ENCODE results near the gene NHSL1.

NHSL1 gene

DNA sequence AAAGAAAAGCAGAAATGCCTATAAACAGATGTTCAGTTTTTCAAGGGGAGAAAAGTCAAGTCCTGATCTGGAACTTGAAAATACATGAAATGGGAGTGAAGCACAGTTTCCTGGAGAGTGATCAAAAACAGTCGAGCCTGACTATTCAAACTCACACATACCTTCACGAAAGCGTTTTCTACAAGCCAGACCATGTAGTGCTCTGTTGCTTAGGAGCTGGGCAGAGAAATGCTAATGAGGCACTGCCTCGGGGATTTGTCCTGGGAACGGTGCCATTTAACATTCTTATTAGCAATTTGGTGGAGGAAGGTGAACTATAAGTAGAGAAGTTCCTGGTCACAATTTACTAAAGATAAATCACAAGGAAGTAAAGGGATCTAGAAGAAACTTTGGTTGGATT lies 5.9 kb downstream of the NHSL1 start:
- no peak for DNase-seq

DNA sequence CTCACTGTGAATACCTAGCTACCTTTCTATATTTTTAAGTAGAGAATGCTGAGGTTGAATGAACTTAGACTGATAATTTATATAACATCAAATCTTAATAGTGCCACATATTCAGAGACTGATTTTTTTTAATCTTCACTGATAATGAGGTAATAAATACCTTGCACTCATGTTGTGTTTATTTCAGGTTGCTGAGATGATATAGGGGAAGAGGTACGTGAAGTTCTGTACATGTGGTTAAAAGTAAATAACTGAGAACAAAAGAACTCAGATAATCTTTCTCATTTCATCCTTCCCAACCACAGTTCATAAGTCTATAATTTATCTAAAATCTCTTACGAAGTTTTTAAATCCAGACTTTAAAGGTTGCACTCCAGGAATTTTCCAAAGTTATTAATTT lies 6.4 kb downstream of the NHSL1 start:
- no peak for DNase-seq

DNA sequence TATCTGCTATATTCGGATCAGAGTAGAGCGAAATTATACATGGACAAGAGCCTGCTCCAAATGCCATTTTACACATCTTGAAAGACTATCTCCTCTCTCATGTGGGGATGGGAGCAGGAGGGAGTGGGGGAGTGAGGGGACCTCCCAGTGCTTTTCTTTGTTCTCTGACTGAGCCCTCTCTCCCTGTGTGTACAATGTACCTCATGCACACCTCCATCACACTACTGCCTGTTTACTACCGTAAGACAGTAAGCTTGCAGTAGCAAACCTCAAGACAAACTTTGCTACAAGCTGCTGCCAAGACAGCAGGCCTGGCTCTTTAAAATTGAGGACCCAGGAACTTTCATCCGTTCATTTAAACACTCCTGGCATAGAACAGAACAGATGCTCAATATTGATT lies 7.2 kb downstream of the NHSL1 start:
- no peak for DNase-seq

DNA sequence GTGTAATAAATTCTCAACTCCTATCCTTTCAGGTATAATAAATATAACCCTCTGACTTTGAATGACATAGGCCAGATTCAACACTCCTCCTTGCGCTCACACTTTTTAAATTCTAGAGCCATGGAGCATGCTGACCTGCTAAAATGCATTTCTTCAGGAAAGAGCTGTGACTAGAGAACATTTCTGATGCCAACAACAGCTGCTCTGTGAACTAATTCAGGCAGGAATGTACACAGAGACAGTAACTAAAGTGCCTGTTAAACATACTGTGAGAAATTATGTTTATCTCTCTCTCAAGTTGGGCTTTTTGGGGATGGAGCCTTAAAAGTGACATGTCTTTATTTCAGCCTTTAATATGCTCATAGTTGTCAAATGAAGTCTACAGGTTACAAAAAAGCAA lies 8.3 kb downstream of the NHSL1 start:
- no peak for DNase-seq

DNA sequence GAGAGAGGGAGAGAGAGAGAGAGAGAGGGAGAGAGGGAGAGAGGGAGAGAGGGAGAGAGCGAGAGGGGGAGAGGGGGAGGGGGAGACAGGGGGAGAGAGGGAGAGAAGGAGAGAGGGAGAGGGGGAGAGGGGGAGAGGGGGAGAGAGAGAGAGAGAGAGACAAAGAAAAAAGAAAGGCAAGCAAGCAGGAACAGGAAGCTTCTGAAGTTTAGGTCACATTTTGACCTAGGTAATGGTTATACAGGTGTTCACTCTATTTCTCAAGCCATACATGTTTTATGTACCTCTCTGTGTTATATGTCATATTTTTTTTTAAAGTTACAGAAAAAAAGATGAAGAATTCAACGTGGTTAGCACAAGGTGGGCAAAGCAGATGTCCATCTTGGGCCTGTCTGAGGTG lies 9.4 kb downstream of the NHSL1 start:
- DNase-seq, result no peak

DNA sequence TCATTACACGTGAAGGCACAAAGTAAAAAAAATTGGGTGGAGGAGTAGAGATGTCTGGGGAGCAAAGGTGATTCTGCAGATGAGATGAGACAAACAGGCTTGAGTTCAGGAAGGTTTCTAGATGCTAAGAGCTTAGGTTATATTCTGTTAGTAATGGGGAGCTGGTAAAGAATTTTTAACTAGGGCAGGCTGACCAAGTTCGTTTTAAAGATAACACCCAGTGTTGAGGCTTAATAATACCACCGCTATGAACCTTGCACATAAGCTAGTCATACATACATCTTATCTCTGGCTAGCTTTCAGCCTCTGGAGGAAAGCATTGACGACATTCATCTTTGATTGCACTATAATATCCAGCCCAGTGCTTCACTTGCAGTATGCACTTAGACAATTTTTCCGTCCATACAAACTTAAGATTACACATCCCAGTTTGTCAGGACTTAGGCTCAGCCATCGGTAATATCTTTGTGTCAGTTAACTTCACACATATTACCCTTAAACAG lies 12.1 kb downstream of the NHSL1 start:
- no peak for DNase-seq

DNA sequence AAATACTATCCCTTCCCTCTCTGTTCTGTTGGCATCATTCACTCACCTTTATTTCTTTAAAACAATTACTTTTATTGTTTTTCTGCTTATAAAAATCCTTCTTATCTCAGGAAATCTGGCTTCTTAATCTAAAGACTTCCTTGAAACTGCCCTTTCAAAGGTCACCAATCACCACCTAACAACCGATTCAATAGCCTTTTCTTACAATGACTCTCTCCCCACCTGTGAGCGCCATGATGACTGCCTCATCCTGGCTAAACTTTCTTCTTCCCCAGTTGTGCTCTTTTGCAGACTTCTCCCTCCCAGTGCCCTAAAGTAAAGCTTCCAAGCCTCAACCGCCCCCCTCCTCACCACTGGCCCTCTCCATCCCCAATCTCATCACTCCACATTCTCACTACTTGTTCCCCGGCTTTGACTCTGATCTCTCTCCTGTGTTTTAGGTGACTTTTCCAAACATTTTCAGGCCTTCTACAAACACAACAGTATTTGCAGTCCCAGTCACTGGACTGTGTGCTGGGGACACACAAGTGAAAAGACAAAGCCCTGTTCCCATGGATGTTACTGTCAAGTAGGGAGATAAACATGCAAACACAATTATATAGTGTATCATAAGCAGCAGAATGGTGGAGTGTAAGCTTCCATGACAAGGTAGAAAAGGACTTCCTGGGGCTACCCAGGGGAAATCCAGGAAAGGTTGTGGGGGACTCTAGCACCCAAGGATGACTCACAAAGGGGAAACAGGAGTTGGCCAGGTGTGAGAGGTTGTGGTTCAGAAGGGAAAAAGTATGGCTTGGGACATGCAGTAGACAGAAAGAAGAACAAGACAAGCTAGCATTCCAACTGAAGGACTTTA lies 12.8 kb downstream of the NHSL1 start:
- no peak for DNase-seq

DNA sequence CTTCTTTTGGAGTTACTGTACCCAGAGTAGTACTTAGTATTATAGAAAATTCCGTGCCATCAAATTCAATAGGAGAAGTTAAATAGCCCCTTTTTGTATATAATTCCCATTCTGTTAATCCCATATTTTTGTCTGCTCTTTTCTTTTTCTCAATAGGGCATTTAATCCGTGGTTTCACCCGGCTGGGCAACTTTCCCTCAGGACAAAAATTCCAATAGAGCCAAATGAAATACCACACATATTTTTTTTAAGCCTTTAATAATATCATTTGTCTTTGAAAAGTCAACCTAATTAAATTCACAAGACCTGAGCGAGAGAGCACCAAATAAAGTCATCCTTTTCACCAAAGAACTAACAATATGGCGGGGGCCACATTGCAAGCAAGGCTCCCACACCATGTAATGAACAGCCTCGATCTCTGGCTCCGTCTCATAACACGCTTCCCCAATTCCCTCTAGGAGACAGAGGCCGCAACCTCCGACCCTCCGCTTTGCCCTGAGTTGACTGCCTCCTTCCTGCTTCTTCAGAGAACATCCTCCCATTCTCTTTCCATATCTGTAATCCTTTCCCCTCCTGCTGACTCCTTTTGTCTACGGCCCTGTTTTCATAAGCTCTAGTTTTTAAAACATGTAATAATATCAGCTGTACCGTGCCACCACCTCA lies 13.6 kb downstream of the NHSL1 start:
- DNase-seq, result no peak

DNA sequence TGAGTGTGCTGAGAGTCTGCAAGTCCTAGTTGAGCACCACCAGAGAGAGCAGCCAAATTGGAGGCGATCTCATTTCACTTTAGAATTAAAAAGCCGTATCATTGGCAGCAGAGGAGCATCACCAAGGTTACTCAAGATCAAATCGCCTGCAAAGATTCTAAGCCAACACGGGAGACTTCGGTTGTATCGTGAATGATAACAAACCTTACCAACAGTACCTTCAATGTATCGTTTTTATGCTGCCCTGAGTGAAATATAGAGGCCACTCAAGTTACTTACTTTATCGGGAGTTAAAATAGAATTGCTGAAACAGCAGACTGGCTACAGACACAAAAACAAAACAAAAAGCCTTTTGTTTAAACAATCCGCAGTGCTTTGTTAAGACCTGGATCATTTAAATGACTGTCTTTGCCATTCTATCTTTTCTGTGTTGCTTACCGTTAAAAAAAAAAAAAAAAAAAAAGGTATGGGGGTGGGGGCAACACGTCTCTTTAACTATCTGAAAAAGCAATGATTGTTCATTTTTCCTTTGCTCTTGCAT lies 14.2 kb downstream of the NHSL1 start:
- no peak for DNase-seq

DNA sequence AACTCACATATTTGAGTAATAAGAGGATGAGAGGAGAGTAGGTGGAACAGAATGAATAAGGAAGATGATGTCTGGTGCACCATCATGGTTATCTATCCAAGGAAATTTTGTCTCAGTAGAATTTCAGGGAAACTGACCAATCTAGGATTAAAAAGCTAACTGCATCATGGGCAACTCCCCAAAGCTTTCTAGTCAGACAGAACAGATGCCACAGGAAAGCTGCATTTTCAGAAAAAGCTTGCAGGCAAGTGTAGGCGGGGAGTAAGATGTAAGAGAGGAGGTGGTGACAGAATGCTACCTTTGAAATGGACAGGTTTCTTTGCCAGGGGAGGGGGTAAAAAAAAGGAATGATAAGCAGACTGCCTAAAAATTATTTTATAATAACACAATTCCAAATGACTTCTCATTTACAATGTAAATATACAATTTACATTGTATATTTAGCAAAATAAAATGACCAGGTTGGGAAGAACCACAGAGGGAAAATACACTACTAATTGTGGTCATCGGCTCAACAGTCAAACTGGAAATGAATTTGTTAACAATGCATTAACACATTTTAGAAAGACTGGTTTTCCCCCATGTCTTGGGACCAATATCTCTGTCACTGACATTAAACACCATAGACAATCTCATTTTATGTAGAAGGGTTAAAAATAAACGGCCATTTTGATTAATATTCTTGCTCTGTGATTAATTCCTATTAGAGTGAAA lies 15.1 kb downstream of the NHSL1 start:
- no peak for DNase-seq

DNA sequence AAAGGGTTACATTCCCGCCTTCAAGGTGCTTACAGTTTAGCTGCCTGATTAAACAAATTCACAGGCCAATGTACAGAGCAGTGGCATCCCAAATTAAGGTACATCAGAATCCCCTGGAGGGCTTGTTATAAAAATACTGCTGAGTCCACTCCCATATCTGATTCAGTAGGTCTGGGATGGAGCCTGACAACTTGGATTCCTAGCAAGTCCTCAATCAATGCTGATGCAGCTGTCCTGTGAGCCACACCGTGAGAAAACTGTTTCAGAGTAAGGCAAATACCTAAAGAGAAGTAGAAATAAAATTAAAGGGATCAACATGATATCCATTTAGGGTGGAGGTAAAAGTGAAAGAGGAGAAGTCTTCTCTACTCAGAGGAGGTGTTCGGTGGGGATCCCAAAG lies 16.5 kb downstream of the NHSL1 start:
- no peak for DNase-seq

DNA sequence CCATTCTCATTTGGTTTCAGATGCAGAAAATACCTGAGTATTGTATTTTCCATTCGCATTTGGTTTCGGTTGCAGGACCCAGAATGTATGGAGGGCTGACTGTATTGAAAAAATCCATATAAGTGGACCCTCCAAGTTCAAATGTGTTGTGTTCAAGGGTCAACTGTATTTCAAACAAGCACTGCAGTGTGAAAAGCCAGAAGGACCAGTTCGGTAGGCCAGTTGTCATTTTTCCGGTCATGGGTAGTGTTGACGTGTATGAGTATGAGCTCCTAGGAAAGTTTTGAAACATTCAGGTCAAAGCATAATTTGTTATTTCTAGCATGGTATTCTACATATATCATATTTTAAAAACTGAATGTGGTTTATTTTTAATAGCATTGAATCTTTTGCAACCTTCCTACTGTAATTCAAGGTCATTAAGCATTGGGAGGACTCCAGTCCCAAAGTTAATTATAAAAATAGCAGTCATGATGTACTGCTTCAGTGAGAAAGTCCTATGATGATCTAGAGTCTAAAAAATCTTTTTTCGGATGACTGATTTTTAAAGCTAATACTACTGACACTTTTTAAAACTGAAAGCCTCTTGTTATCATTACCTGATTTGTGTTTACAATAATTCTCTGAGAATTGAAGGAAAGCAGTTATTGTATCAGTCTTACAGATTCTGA lies 18.9 kb downstream of the NHSL1 start:
- DNase-seq, result no peak

DNA sequence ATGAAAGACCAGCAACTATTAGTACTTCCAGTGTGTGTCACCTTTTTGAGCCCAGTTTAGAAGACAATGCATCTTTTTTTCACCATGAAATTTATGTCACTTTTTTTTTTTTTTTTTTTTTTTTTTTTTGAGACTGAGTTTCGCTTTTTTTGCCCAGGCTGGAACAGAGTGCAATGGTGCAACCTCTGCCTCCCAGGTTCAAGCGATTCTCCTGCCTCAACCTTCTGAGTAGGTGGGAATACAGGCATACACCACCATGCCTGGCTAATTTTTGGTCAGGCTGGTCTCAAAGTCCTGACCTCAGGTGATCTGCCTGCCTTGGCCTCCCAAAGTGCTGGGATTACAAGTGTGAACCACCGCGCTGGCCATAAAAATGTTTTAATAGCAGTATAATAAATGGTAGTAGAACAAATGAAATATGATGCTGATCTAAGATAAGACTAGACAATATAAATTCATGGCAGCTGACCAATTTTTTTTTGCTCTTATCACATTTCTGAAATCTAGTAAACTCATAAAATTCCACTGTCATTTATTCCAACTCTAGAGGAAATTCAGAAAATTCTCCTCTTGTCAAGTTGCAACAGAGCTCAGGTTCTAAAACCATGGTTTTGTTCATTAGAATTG lies 21.3 kb downstream of the NHSL1 start:
- DNase-seq, result no peak

DNA sequence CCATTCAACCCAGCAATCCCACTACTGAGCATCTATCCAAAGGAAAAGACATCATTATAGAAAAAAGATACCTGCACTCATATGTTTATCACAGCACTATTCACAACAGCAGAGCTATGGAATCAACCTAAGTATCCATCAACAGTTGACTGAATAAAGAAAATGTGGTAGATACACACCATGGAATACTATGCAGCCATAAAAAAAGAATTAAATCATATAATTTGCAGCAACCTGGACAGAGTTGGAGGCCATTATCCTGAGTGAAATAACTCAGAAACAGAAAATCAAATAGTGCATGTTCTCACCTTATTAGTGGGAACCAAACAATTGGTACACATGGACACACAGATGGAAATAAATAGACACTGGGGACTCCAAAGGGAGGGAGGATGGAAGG lies 23.2 kb downstream of the NHSL1 start:
- DNase-seq, result no peak

DNA sequence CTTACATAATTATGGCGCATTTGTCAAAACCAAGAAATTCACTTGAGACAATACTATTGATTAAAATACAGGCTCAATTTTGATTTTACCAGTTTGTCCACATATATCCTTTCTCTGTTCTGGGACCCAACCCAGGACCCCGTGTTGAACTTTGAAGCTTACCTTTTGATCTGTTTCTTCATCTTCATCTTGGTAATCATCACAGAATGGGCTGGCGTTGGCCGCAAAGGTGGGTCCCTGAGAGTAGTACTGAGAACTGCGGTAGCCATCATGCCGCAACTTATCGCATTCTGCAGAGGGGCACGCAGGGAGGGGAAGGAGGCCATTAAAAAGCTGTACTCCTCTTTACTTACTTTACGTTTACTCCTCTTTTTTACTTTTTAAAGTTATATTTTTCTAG lies 26.1 kb downstream of the NHSL1 start:
- no peak for DNase-seq

DNA sequence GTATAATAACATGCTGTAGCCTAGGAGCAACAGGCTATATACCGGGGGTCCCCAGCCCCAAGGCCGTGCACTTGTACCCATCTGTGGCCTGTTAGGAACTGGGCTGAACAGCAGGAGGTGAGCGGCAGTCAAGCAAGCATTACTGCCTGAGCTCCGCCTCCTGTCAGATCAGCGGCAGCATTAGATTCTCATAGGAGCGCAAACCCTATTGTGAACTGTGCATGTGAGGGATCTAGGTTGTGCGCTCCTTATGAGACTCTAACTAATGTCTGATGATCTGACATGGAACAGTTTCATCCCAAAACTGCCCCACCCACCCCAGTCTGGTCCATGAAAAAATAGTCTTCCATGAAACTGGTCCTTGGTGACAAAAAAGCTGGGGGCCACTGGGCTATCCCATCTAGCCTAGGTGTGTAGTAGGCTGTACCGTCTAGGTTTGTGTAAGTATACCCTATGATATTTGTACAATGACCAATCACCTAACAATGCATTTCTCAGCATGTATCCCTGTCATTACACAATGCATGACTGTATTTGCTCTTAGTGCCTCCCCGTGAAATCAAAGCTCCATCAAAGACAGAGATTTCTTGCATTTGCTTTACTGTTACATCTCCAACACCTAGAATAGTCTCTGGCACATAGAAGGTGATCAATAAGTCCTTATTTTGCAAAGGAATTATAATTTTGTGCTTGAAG lies 30.8 kb downstream of the NHSL1 start:
- DNase-seq, result no peak

DNA sequence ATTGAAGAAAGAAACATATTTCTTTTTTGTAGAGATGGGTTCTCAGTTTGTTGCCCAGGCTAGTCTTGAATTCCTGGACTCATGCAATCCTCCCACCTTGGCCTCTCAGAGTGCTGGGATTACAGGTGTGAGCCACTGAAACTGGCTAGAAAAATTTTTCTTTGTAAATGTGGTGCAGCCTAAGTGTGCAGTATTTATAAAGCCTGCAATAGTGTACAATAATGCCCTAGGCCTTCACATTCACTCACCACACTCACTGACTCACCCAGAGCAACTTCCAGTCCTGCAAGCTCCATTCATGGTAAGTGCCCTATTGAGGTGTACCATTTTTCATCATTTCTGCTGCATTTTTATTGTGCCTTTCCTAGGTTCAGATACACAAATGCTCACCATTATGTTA lies 31.4 kb downstream of the NHSL1 start:
- no peak for DNase-seq

DNA sequence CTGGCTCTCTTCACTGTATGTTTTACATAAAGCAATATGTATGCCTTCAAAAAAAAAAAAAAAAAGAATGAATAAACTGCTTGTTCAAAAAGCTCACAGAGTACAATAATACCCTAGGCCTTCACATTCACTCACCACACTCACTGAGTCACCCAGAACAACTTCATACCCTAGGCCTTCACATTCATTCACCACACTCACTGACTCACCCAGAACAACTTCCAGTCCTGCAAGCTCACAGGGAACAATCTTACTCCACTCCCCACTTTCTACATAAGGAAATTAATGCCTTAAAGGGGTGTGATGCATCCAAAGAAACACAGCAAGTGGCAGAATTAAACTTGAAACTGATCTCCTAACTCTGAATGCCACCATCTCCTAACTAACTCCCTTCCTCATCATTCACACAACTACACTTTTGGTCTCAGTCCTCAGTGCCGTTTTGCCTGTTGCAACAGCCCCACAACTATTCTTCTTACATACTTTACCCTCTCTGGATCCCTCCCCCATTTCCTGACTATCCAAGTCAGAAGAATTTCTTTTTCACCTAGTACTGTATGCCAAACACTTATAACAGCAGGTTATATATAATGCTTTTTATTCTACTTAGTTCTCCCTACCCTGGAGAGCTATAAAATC lies 34.2 kb downstream of the NHSL1 start:
- peak; percentile 19 to 36 (median 22) for DNase-seq

DNA sequence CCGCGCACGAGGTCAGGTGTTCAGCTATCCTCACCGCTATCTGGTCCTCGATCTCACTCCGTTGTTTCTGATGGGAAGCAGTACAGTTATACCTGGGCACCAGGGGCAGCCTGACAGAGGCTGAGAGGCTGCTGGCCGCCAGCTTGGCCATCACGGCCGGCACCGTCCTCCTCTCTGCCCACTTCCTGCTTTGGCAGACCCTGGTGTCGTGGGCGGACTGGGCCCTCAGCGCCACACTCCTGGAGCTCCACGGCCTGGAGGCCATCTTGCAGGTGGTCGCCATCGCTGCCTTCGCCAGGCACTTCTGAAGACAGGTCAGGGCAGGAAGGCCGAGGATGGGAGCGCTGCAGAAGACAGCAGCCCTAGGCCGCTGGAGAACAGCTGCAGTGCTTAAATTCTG lies 35.2 kb downstream of the NHSL1 start:
- DNase-seq, result no peak

DNA sequence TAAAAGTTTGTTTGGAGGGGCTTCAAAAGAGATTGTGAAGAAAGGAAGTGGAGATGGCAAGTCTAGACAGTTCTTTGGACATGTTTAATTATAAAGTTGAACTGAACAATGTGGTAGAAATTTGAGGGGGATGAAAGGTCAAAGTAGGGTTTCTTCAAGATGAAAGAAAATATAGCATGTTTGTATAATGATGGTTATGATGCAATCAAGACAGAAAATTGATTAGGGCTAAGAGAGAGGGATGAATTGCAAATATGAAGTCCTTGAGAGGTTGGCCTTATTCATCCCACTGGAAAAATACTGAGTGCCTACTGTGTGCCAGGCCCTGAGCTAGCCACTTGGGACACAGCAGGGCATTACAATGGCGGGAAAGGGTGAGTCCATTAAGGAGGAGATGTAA lies 37.6 kb downstream of the NHSL1 start:
- DNase-seq, result no peak

DNA sequence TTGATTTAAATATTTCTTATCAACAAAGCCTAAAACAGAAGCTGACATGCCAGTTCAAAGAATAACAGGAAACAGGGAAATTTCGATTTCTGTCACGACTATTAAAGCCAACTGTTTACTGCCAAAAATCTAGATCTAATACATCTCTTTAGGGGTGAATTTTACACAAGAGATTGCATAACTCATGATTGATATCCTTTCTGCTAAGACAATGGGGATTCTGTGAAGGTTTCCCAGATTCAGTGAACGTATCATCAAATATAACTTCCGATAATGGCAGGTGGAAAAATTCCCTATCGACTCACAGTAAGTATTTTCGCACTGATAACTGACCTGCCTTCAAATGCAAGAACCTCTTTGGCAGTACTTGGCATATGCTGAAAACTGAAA lies 42.9 kb downstream of the NHSL1 start:
- DNase-seq, result no peak

Measured in suppressor macrophage (primary cell).